NCI-H345 (cell line): ENCODE measurements around the gene CAPG.
A peak's percentile ranks its signal among the peaks of the same experiment; 100 is the strongest.
"Not testable (repeated sequence)": the region's sequence is repeated elsewhere in the genome, so short reads cannot be mapped to it uniquely, and the experiment has no call there.

Experiments
- DNase-seq: peaks from one replicate; lab custom pipeline; 2025; lab: John Stamatoyannopoulos, UW

CAPG gene

DNA sequence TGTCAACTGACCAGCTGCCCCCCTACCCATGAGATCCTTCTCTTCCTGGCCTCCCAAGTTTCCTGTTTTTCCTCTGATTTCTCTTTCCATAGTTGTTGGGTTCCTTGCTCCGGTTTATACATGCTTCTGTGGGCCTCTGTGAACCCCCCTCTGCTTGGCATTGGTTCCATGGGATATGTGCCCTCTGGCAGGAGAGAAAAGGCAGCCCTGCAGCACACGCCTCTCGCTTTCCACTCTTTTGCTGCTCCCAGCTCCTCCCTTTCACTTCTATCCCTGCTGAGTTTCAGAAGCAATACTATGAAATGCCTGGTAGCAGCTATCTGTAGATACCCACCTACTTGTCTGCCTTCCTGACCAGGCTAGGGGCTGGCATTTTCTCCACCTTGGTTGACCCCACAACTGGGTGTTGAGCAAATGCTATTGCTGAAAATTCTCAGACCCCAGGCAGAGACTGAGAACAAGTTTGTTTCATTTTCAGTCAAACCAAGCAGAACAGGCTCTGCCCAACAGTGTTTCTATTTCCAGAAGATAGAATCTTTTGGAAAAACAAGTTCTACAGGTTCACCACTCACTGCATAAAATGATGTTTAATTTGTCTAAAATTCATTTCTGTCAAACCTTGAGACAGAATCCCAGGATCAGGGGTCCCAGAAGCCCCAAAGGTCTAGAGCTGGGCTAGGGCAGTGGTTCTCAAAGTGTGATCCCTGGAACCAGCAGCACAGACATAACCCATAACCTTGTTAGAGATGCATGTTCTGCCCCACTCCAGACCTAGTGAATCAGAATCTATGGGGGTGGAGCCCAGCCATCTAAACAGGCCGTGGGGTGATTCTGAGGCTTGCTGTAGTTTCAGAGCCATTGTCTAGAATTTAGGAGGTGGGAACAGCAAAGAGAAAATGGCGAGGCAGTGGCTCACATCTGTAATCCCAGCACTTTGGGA, 13.4 kb downstream of the CAPG start:
- peak; percentile 30 for DNase-seq

DNA sequence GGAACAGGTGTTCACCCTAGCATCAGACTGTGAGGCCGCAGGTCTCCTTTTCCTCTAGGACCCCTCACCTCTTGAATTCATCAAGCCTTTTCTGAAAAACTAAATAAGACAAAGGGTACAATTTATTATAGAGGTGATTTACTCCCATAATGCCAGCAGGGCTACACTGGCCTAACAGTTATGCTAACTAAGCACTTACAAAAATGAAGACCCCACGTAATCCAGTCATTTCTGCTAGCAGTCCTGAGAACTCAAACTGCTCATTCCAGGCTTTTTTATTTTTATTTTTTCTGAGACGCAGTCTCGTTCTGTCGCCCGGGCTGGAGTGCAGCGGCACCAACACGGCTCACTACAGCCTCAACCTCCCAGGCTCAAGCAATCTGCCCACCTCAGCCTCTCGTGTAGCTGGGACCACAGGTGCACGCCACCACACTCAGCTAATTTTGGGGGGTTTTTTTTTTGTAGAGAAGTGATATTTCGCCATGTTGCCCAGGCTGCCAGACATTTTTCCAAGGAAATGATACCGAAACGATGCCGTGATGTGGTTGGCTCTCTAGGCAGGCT, 14.2 kb downstream of the CAPG start:
- no peak for DNase-seq

DNA sequence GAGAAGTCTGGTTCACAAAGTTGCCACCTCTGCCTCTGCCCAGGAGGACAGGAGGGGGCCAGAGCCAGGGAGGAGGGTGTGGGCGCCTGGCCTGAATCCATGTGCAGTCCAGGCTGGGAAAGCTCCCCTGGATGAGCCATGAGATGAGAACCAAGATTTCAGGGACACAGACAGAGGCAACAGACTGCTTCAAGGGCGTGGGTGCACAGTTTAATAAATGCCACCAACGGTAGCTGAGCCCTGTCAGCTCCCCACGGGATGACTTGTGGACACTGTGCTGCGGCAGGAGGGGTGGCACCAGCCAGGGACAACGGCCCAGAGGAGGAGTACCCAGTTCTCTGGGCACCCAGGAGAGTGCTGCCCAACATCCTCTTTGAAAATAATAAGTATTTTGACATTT, 15.2 kb downstream of the CAPG start:
- peak; percentile 55 for DNase-seq

DNA sequence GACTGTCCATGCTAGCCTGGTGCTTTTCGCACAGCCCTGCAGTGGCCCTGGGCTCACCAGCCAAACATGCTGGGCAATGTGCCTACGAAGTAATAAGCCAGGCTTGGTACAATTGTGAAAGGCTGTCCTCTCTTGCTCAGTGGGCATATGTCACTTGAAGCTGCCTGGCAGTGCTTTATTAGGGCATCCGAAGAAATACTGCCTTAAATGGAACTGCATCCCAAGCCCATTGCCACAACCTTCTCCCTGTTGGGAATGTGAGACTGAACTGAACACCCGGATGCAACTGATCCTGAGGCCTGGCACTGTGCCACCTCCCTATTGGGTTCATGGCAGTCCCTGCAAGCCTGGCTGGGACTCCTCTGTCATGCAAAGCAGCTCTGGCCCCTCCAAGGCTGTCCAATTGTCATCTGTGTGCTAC, 15.9 kb downstream of the CAPG start:
- DNase-seq = peak; percentile 90

DNA sequence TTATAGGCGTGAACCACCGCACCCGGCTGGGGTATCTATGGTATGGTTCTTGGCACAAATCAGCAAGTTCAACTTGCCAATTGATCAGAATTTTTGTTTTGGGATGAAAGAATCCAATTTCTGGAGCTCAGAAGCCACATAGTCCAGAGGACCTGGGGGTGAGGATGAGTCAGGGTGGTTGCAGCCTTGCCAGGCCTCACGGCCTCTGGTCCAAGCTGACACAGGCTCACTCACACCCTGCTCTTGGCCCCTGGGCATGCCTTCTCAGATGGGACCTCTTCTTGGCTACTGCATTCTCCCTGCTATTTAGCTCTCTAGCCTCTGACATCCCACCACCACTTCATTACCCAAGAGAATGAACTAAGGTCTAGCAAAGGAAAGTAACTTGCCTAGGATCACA, 16.3 kb downstream of the CAPG start:
- DNase-seq = no peak

DNA sequence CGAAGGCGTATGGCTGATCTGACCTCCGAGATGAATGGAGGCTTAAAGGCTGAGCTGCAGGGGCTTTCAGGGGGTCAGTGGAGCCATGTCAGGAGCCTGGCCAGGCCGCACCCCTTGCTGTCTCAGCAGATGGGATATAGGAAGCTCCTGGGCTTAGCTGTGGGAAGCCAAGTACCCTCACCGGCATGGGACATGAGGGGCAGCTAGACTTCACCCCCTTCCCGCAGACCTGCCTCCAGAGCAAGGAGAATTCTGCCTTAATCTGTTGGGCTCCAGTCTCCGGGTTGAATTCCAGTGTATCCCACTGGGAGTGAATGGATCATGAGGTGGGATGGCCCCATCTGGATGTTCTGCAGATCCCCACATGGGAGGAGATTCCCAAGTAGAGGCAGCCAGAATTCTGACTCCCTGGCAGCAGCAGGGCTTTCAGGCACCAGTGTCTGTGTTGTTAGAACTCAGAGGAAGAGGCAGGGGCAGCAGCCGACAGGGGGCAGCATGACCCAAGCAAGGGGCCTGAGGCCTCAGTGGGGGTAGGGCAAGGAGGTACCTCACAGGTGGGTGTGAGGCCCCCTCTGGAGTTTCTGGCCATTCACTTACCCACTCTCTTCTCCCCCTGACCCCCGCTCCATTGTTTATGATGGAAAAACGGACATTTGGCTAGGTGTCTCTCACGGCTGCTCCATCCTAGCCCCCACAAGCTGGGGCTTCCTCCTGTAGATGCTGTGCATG, 19.1 kb downstream of the CAPG start:
- DNase-seq = no peak

DNA sequence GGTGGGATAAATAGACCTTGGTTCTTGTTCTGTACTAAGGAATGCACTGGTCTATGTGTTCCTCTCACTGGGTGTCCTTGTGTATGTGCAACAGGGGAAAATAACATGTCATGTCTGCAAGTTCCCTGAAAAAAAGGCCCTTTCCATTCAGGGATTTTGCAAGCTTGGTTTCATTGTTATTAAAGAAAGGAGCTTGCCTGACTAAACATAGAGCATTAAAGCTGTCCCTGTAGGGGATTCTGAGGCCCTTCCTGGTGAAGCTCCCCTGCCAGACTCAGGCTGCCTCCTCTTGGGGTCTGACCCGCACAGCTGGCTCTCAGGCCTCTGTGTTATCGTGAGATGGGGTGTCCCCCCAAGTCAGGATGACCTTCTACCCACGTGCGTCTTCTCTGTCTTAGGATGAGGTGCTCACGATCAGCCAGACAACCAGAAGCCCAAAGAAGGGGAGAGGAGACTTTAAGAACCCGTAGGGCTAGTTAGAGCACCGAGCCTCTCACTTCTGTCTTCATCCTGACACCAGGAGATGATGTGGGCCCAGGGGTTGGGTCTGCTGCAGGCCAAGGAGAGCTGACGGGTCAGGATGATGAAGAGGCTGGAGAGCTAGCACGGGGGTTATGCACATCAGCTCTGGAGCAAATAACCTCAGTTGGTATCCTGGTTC, 21.2 kb downstream of the CAPG start:
- no peak for DNase-seq

DNA sequence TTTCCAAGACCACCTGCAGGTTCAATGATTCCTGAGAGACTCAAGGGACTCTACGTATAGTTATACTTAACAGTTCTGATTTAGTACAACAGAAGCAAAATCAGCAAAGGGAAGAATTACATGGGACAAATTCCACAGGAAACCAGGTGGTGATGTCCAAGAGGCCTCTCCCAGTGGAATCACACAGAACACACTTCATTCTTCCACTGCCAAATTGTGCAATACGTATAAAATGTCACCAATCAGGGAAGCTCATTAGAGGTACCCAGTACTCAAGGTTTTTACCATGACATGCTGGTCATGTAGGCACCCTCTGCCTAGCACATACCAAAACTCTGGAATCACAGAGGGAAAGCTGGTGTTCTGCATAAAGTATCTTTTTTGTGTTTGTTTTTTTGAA, 22.4 kb downstream of the CAPG start:
- no peak for DNase-seq

DNA sequence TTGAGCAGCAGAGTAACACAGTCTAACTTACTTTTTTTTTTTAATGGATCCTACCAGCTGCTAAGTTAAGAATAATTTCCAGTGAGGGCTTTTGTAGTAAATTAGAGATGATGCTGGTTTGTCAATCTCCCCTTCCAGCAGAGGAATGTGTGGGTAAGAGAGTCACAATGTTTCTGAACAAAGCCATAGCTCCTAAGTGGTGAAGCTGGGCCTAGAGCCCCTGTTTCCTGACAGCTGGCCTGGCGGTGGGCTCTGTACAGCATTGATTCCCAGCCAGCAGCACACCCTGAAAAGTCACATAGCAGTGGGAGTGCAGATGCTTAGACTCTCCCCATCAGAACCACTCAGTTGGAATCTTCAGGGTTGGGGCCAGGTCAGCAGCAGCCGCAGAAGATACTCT, 24.4 kb downstream of the CAPG start:
- no peak for DNase-seq

DNA sequence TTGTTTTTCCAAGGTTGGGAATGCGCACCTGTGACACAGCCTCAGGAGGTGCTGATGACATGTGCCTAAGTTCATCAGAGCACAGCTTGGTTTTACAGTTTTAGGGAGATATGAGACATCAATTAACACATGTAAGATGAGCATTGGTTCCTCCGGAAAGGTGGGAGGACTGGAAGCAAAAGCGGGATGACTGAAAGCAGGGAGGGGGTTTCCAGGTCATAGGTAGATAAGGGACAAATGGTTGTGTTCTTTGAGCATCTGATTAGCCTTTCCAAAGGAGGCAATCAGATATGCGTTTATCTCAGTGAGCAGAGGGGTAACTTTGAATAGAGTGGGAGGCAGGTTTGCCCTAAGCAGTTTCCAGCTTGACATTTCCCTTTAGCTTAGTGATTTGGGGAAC, 26.3 kb downstream of the CAPG start:
- no peak for DNase-seq

DNA sequence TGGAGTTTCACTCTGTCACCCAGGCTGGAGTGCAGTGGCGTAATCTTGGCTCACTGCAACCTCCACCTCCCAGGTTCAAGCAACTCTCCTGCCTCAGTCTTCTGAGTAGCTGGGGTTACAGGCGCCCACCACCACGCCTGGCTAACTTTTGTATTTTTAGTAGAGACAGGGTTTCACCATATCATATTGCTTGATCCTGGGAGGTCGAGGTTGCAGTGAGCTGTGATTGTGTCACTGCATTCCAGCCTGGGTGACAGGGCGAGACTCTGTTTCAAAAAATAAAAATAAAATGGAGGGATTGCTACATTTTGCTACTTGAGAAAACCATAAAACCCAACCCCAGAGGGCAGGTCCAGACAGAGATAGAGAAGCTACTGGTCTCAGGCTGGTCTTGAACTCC, 27.0 kb downstream of the CAPG start:
- DNase-seq = not testable (repeated sequence)

DNA sequence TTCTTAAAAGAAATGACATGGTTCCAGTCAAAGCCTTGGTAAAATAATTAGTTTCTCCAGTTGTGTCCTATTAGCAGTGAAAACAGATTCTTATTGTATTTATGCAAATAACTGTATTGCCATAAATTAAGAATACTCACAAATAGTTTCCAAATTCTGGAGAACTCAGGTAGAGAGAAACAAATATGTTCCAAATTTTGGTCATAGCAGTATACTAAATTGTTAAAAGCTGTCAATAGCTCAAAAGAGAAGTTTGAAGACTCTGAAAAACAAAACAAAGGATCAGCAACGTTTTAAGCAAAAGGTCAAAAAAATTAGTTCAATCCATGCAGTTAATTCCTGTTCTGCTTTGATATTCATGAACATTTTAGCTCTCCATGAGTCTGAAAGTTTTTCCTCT, 30.1 kb downstream of the CAPG start:
- DNase-seq = no peak

DNA sequence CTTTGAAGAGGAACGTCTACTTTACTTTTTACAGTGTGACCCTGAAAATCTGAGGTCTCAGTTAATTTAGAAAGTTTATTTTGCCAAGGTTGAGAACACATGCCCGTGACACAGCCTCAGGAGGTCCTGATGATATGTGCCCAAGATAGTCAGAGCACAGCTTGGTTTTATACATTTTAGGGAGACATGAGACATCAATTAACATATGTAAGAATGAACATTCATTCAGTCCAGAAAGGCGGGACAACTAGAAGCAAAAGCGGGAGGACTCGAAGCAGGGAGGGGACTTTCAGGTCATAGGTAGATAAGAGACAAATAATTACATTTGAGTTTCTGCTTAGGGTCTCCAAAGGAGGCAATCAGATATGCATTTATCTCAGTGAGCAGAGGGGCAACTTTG, 31.9 kb downstream of the CAPG start:
- DNase-seq = no peak

DNA sequence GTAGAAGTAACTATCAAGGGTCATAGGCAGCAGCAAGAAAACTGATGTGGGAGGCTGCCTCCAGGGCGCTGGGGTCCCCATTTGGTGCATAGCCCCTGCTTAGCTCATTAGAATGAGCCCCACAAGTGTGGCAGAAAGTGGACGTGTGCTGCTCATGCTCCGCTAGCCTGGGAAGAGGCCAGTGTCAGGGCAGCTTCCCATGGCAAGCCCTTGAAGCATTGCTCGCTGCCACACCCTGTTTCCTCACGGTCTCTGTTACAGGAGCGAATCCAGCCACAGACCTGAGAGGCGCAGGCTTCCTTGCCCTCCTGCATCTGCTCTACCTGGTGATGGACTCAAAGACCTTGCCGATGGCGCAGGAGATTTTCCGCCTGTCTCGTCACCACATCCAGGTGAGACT, 33.1 kb downstream of the CAPG start:
- DNase-seq = no peak

DNA sequence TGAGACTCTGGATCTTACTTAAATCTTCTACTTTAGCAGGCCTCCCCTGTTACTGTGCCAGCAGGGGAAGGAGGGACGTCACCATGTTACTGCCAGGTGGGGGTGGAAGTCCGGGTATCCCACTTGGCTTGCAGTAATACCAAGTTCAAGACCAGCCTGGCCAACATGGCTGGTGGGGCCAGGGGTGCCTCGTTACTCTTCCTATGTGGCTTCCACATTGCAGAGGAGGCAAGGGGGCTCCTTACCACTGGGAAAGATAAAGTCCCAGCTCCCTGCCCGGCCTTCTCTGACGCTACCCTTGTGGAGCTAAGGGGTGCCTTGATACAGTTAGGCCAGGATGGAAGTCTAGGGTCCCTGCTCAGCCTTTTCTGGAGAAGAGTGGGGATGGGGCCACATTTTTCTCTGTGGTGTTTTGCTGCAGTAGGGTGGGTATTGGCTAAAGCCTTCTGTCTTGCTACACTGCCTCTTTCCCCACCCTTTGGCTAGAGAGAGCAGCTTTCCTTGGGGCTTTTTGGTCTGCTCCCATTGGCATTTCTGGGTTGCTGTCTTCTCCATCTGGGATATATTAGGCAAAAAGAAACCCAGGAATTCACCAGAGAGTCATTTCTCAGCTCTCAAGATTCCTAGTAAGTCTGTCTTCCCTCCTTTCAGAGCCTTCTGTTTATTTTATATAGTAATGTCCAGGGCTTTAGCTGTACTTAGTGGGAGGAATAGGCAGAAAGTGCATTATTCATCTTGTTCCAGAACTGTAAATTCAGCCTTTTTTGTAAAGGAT, 33.7 kb downstream of the CAPG start:
- DNase-seq = no peak

DNA sequence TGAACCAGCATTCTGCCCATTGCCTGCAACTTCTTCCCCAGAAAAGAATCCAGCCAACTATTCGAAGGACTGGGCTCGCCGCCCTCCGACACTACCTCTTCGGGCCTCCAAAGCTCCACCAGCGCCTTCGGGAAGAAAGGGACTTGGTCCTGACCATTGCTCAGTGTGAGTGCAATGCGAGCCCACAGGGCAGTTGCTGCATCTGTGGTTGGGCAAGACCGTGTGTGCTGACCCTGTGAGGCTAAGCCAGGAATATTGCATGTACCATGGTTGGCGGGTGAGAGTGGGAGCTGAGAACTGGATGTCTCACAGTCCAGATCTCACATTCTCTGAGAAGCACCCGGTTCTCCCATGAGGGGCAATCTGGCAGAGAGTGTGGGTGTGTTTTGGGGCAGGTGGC, 39.1 kb downstream of the CAPG start:
- no peak for DNase-seq

DNA sequence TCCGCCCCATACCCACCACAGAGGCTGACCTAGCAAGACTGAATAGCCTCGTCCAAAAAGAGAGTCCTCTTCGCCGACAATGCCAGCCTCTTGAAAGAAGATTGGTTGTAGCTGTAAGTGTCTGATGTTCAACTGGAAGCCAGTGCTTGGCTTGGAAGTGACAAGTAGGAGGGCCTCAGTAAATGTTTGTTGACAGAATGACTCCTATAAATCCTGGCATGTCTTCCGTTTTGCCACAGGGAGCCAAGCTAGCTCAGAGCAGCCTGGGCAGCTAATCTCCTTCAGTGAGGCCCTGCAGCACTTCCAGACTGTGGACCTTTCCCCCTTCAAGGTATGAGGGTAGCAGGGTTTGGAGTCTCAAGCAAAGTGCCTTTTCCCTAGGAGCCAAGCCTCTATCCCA, 40.7 kb downstream of the CAPG start:
- DNase-seq = no peak

DNA sequence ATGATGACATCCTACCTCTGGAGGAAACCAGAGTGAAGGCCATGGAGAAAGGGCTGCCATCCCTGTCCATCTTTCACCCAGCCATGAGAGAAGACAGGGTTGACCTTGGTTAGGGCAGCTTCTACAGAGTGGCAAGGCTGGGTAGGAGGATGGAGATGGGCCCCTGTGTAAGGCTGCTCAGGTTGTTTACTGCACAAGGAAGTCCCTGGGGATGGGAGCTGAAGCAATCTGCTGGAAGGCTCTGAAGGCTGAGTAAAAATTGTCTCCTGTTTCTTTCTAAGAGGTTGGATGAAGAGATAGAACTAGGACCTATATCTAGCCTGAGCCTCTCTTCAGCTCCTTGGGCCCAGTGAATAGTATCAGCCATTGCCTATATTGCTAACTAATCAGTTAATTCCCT, 41.2 kb downstream of the CAPG start:
- DNase-seq = no peak

DNA sequence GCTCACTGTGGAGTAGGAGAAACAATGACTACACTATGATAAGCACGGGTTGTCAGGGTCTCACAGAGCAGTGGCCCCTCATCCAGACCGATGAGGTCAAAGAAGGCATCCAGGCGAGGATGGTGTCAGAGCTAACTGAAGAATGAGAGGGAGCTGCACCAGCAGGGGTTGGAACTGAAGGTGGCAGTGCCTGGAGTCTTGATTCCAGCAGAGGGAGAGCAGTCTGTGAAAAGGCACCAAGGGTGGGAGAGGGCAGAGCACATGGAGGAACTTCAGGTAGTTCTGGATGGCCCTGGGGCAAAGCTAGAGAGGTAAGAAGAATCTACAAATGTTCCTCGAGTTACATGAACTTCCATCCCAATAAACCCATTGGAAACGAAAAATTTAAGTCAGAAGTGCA, 43.0 kb downstream of the CAPG start:
- DNase-seq = no peak

DNA sequence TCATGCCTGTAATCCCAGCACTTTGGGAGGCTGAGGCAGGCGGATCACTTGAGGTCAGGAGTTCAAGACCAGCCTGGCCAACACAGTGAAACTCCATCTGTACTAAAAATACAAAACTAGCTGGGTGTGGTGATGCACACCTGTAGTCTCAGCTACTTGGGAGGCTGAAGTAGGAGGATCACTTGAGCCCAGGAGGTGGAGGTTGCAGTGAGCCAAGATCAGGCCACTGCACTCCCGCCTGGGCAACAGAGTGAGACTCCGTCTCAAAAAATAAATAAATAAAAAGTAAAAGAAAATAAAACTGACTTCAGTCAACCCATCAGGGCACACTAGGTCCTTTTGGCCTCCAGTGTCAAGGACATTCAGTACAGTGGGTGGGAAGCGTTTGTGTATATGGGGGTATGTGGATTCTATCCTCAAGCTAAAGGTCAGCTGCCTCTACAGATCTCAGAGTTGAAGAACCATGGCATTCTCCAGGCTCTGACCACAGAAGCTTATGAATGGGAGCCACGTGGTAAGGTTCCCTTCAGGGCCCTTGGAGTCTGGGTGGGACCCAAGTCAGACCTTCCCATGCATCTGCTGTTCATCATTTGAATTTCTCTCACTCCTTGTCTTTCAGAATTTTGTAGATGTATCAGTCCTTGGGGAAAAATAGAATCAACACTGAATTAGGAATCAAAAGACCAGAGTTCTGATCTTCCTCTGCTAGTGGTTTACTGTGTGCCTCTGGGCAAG, 47.3 kb downstream of the CAPG start:
- DNase-seq = not testable (repeated sequence)

DNA sequence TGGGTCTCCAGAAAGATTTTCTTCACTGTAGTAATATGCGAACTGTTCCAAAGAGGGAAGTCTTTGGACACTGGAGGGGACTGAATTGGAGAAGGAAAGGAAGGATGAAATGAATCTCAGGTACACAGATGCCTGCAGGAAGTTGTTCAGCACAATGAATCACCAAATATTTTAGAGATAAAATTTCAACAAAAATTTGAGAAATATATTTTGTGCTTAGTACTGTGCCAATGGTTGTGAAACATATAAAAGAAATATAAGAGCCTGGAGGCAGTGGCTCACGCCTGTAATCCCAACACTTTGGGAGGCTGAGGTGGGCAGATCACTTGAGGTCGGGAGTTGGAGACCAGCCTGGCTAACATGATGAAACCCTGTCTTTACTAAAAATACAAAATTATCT, 52.4 kb downstream of the CAPG start:
- DNase-seq = no peak
